GM12873 (cell line): Measurements from ENCODE around the gene CCDC85C.

Source experiments
- TF ChIP-seq, protein P1 (sequence below): IDR thresholded peaks from 2 replicates; pipeline ENCODE4 v1.5.1; 2012; ENCODE audit warnings: low read depth, mild to moderate bottlenecking, moderate library complexity, low read length, control low read depth; ENCODE audit not compliant: insufficient read depth; ENCODE audit errors: missing control alignments

CCDC85C gene

DNA sequence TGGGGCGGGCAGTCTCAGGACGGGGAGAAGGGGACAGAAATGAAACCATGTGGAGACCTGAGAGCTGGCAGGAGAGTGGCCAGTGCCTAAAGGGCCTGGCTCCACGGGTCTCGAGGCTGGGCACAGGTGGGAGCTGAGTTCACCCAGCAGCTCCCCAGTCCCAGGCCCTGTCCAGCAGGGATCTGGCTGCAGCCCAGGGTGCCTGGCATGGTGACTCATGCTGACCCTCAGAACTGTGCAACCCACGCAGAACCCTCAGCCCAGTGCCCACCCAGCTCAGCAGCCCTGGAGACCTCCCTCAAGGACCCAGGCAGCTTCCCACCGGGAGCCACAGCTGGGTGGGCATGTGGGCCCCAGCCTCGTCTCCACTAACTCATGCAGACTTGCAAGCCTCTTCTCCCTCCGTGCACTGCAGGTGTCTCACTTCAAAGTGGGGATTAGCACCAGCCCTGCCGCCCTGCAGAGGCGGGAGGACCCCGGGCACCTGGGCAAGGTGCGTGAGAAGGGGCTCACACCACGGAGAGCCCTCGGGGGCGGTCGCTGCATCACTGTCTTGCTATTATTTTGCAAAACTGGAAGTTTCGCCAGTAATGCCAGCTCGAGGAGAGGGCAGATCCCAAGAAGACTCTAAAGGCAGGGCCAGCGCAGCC, 76.5 kb downstream of the CCDC85C start:
- TF ChIP-seq, protein P1, sequence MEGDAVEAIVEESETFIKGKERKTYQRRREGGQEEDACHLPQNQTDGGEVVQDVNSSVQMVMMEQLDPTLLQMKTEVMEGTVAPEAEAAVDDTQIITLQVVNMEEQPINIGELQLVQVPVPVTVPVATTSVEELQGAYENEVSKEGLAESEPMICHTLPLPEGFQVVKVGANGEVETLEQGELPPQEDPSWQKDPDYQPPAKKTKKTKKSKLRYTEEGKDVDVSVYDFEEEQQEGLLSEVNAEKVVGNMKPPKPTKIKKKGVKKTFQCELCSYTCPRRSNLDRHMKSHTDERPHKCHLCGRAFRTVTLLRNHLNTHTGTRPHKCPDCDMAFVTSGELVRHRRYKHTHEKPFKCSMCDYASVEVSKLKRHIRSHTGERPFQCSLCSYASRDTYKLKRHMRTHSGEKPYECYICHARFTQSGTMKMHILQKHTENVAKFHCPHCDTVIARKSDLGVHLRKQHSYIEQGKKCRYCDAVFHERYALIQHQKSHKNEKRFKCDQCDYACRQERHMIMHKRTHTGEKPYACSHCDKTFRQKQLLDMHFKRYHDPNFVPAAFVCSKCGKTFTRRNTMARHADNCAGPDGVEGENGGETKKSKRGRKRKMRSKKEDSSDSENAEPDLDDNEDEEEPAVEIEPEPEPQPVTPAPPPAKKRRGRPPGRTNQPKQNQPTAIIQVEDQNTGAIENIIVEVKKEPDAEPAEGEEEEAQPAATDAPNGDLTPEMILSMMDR = no peak

DNA sequence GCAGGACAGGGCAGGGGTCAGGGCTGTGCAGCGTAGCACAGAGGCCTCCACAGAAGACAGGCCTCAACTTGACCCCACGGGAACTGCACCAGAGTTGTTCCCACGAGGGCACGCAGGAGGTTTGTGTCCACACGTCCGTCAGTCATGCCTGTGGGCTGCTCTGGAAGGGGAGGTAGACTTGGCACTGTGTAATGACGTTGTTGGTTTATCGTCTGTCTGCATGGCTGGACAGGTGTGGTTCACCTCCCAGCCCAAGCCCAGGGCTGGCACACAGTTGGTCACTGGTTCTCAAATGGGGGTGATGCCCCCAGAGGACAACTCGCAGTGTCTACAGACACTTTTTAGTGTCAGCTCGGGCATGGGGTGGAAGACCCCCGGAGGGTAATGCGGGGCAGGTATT, 77.0 kb downstream of the CCDC85C start:
- TF ChIP-seq, protein P1 = no peak

GRCh38 chr14:99525699-99526080, 78.3 kb downstream of the CCDC85C start:
- TF ChIP-seq, protein P1 = no peak

GRCh38 chr14:99524804-99525698, 79.0 kb downstream of the CCDC85C start:
- TF ChIP-seq, protein P1 = no peak

- TF ChIP-seq, protein P1 = no peak
Observed at GRCh38 chr14:99524091-99524661, 79.8 kb downstream of the CCDC85C start.

GRCh38 chr14:99523704-99524055, 80.3 kb downstream of the CCDC85C start:
- TF ChIP-seq, protein P1 = no peak

DNA sequence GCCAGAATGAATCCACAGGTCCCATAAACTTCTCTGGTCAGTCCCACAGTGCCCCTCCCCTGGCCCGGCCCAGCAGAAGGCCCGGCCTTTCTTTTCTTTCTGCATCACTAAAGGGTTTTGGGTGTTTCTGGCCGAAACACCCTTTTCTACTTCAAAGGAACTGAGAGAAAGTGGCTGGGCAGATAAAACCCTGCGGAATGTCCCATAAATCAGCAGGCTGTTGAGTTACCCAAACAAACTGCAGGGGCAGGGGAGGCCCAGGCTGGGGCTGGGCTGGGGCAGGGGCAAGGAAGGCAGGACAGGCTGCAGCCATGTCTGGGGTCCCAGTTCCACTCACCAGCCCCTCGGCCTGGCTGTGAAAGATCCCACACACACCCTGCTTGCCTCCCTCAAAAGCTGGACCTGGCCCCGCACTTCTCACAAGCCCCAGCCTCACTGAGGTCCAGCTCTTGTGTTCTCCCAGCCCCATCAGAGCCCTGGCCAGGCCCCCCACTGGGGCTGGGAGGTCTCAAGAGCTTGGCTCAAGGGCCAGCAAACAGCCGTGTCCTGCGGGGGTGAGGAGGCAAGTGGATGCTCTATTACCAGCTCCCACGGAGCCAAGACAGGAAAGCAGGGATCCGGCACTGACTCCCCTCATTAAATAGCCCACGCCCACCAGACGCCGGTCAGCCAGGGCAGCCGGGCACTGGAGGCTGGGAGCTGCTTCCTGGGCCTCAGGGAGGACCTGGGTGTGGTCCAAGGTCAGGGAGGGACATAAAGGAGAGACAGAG, 80.9 kb downstream of the CCDC85C start:
- TF ChIP-seq, protein P1 = no peak
